LNCaP clone FGC (cell line): ENCODE measurements around the gene DDR2.
"Not testable (repeated sequence)": the region's sequence is repeated elsewhere in the genome, so short reads cannot be mapped to it uniquely, and the experiment has no call there.

Experiments
- DNase-seq: peaks from one replicate; pipeline ENCODE4 v3.0.0-alpha.2; 2011; ENCODE audit warnings: low read depth
- H3K4me3 ChIP-seq: 2 replicates; pipeline ENCODE4 v1.5.1; 2011; ENCODE audit warnings: mild to moderate bottlenecking, low read depth, low read length, control low read depth
- CTCF ChIP-seq: IDR thresholded peaks from 2 replicates; pipeline ENCODE4 v1.5.1; 2012; ENCODE audit warnings: mild to moderate bottlenecking; ENCODE audit not compliant: control insufficient read depth, insufficient read depth; ENCODE audit errors: extremely low read depth

DDR2 gene

DNA sequence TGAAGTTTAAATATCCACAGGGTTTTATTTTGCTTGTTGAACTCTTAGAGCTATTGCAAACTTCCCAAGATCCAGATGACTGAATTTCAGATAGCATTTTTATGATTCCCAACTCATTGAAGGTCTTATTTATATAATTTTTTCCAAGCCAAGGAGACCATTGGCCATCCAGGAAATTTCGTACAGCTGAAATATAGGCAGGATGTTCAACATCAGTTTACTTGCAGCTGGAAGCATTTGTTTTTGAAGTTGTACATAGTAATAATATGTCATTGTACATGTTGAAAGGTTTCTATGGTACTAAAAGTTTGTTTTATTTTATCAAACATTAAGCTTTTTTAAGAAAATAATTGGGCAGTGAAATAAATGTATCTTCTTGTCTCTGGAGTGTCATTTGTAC lies 32.8 kb upstream of the DDR2 start:
- H3K4me3 ChIP-seq, result no peak overlapping the region
- no peak for DNase-seq
- TF ChIP-seq CTCF, result no peak

DNA sequence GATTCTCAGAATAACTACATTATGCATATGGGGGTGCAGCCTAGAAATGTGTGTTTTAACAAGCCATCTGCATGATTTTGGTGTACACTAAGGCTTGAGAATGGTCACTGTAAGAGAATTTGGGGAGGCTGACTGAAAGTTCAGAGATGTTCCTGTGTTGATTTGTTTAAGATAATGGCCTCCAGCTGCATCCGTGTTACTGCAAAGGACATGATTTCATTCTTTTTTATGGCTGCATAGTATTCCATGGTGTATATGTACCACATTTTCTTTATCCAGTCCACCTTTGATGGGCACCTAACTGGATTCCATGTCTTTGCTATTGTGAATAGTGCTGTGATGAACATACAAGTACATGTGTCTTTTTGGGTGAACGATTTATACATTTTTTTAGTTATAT lies 29.1 kb upstream of the DDR2 start:
- DNase-seq, H3K4me3 ChIP-seq: not testable (repeated sequence)

- TF ChIP-seq CTCF, result no peak
- no peak overlapping the region for H3K4me3 ChIP-seq
- no peak for DNase-seq
Observed at GRCh38 chr1:162605225-162605927, 26.9 kb upstream of the DDR2 start.

DNA sequence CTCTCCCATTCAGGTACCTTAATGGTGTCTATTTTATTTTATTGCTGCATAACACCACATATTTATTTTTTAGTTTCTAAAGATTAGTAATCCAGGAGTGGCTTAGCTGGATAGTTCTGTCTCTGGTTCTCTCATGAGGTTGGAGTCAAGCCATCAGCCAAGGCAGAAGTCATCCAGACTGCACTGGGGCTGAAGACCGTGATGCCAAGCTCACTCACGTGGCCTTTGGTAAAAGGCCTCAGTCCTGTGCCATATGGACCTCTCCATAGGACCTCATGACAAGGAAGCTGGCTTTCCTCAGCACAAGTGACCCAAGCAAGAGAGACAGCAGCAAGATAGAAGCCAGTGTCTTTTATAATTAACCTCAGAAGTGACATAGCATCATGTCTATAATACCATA lies 23.0 kb upstream of the DDR2 start:
- DNase-seq, result no peak
- TF ChIP-seq CTCF, result no peak
- H3K4me3 ChIP-seq, result no peak overlapping the region

DNA sequence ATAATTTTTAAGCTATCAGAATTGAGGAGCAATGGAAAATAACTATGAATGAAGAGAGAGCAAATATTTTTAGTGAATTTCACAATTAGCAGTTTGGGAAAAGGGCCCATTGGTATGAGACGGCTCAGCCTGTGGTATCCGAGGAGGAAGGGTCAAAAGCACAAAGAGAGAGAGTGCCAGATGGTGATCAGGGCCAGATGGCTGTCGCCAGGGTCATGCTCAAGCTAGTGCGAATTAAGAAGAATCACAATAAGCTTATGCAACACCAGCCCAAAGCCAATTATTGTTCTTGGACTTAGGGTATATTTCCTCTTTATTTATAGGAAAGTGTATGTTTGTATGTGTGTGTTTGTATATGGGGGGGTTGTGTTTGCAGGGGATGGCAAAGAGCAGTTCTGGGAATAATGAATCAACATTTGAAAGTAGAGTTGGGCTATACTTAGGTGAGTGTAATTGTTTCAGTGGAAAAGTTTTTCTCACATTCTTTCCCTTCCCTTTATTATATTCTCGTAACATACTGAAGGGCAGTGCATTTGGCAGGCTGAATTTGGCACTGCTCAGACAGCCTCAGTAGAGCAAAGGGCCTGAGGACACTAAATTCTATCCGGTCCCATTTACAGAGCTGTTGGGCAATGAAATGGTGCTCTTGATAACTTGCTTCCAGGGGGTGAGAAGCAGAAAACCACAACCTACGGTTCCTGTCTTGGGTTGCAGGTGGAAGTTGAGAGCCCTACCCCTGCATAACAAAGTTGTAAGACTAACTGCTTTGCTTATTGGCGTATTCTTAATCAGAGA lies 19.5 kb upstream of the DDR2 start:
- H3K4me3 ChIP-seq, result no peak overlapping the region
- no peak for TF ChIP-seq CTCF
- DNase-seq, result peak; percentile 60

DNA sequence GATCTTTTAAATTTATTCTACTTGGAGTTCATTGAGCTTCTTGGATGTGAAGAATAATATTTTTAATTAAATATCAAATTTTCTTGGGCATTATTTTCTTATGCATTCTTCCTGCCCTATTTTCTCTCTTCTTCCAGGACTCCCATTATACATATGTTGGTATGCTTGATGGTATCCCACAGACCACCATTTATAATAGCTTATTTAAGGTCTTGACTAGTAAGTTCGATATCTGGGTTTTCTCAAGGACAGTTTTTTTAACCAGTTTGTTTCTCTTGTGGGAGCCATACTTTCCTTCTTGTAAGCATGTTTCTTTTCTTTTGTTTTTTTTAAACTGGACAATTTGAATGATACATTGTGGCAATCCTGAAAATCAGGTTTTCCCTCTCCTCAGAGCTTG lies 15.4 kb upstream of the DDR2 start:
- no peak overlapping the region for H3K4me3 ChIP-seq
- DNase-seq, result no peak
- no peak for TF ChIP-seq CTCF

GRCh38 chr1:162617513-162617912 lies 14.8 kb upstream of the DDR2 start:
- H3K4me3 ChIP-seq, result no peak overlapping the region
- no peak for TF ChIP-seq CTCF
- DNase-seq, result no peak
